Measurements from ENCODE around the gene SORCS1.

Gene SORCS1

GRCh38 chr10:106775127-106775526 is 389.4 kb downstream of the SORCS1 start:
- Histone ChIP-seq H2AFZ (no peak overlapping the region), H3K79me2 (no peaks in the 10 kb centered on the region), H3K27ac (no peak overlapping the region), H3K4me3 (ENCODE audit: low read depth, low read length) (no peak overlapping the region), H3K36me3 (ENCODE audit: control insufficient read depth, insufficient read depth, low read length) (no peaks in the 10 kb centered on the region), H3K27me3 (ENCODE audit: control insufficient read depth, insufficient read depth, low read length) (no peaks in the 10 kb centered on the region), H3K9ac (no peak overlapping the region), H3K9me3 (ENCODE audit: control insufficient read depth, low read length) (no peaks in the 10 kb centered on the region), H3K4me1 (no peaks in the 10 kb centered on the region), H3K4me2 (ENCODE audit: low read length) (no peak overlapping the region)
- no peak for TF ChIP-seq CTCF (IDR thresholded peaks at IDR 0.05)

- Histone ChIP-seq H3K9me3 (ENCODE audit: control insufficient read depth, low read length) (no peaks in the 10 kb centered on the region), H3K79me2 (no peaks in the 10 kb centered on the region), H3K27me3 (ENCODE audit: control insufficient read depth, insufficient read depth, low read length) (no peaks in the 10 kb centered on the region), H3K36me3 (ENCODE audit: control insufficient read depth, insufficient read depth, low read length) (no peaks in the 10 kb centered on the region), H3K27ac (no peak overlapping the region), H2AFZ (no peak overlapping the region), H3K4me3 (ENCODE audit: low read depth, low read length) (no peak overlapping the region), H3K4me1 (no peaks in the 10 kb centered on the region), H3K4me2 (ENCODE audit: low read length) (no peak overlapping the region), H3K9ac (no peak overlapping the region)
- no peak for TF ChIP-seq CTCF (IDR thresholded peaks at IDR 0.05)
Measured at GRCh38 chr10:106772957-106773356, 391.5 kb downstream of the SORCS1 start.

GRCh38 chr10:106771154-106771553 is 393.4 kb downstream of the SORCS1 start:
- H3K27ac ChIP-seq: no peak overlapping the region
- no peaks in the 10 kb centered on the region for H3K9me3 ChIP-seq (ENCODE audit: control insufficient read depth, low read length)
- H3K9ac ChIP-seq: no peak overlapping the region
- H3K27me3 ChIP-seq (ENCODE audit: control insufficient read depth, insufficient read depth, low read length): no peaks in the 10 kb centered on the region
- TF ChIP-seq CTCF (IDR thresholded peaks at IDR 0.05): no peak
- H3K4me1 ChIP-seq: no peaks in the 10 kb centered on the region
- no peaks in the 10 kb centered on the region for H3K79me2 ChIP-seq
- no peak overlapping the region for H3K4me3 ChIP-seq (ENCODE audit: low read depth, low read length)
- H3K4me2 ChIP-seq (ENCODE audit: low read length): no peak overlapping the region
- H3K36me3 ChIP-seq (ENCODE audit: control insufficient read depth, insufficient read depth, low read length): no peaks in the 10 kb centered on the region
- no peak overlapping the region for H2AFZ ChIP-seq

- Histone ChIP-seq H3K36me3 (ENCODE audit: control insufficient read depth, insufficient read depth, low read length) (no peaks in the 10 kb centered on the region), H2AFZ (no peak overlapping the region), H3K4me3 (ENCODE audit: low read depth, low read length) (no peak overlapping the region), H3K27ac (no peak overlapping the region), H3K9ac (no peak overlapping the region), H3K4me2 (ENCODE audit: low read length) (no peak overlapping the region), H3K9me3 (ENCODE audit: control insufficient read depth, low read length) (no peaks in the 10 kb centered on the region), H3K27me3 (ENCODE audit: control insufficient read depth, insufficient read depth, low read length) (no peaks in the 10 kb centered on the region), H3K79me2 (no peaks in the 10 kb centered on the region), H3K4me1 (no peaks in the 10 kb centered on the region)
- no peak for TF ChIP-seq CTCF (IDR thresholded peaks at IDR 0.05)
Measured at GRCh38 chr10:106768204-106768603, 396.3 kb downstream of the SORCS1 start.

- H3K27me3 ChIP-seq (ENCODE audit: control insufficient read depth, insufficient read depth, low read length): no peaks in the 10 kb centered on the region
- H3K4me2 ChIP-seq (ENCODE audit: low read length): no peak overlapping the region
- H2AFZ ChIP-seq: no peak overlapping the region
- H3K79me2 ChIP-seq: no peaks in the 10 kb centered on the region
- H3K27ac ChIP-seq: no peak overlapping the region
- H3K36me3 ChIP-seq (ENCODE audit: control insufficient read depth, insufficient read depth, low read length): no peaks in the 10 kb centered on the region
- no peaks in the 10 kb centered on the region for H3K4me1 ChIP-seq
- H3K4me3 ChIP-seq (ENCODE audit: low read depth, low read length): no peak overlapping the region
- no peak for TF ChIP-seq CTCF (IDR thresholded peaks at IDR 0.05)
- no peaks in the 10 kb centered on the region for H3K9me3 ChIP-seq (ENCODE audit: control insufficient read depth, low read length)
- no peak overlapping the region for H3K9ac ChIP-seq
Measured at GRCh38 chr10:106765928-106766327, 398.6 kb downstream of the SORCS1 start.
